OCI-M2 (cell line): ENCODE results near the gene TBX4.
"Not testable (repeated sequence)": the region's sequence is repeated elsewhere in the genome, so short reads cannot be mapped to it uniquely, and the experiment has no call there.

Experiments used
- DNase-seq: peaks from one replicate; lab custom pipeline; 2025; ENCODE audit not compliant: unreplicated experiment; lab: John Stamatoyannopoulos, UW

TBX4 gene

DNA sequence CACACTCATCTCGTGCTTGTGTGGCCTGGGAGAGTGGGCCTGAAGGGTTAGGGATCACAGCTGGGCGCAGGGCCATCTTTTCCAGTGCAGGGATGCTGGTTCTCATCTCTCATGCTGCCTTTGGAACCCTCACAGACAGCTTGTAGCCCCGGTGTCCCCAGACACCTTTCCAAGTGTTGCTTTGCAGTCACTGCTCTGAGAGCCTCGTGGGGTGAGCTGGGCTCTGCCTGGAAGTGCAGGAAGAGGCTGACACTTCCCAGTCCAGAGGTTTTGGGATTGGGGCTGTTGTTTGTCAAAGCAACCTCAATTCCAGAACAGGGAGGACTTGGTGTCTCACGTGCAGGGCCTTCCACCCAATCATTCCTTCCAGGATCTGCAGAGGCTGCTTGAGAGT, 28.2 kb downstream of the TBX4 start:
- no peak for DNase-seq

DNA sequence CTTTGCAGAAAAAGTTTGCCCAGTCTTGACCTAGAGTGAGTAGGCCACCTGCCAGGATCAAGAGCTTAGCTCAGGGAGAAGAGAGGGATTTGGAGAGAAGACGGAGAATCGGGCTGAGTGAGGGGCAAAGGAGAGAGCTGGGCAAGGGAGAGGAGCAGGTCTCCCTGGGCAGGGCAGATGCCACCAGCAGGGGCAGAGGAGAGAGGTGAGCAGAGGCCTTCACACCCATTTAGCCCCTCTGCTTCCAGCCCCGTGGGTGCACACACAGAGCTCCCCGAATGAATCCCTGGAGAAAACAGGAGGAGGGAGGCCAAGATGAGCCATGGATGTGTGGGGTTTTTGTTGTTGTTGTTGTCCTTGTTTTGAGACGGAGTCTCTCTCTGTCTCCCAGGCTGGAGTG, 29.2 kb downstream of the TBX4 start:
- DNase-seq: no peak

DNA sequence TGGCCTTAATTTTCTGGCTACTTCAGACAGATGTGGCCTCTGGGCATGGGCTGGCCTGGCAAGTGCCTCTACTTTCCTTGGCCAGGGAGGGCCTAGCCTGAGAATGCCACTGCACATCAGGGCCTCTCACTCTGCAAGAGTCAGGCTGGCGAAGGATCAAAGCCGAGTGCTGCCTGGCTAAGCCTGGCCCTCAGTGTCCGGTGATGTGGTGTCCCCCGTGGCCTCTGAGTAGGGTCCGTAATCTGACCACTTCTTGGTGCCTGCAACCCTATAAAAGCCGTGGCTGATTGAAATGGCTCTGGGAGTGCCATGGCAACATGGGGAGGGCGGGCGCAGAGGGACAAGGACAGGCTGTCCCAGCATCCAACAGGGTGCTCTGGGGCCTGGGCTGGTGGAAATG, 30.2 kb downstream of the TBX4 start:
- no peak for DNase-seq

DNA sequence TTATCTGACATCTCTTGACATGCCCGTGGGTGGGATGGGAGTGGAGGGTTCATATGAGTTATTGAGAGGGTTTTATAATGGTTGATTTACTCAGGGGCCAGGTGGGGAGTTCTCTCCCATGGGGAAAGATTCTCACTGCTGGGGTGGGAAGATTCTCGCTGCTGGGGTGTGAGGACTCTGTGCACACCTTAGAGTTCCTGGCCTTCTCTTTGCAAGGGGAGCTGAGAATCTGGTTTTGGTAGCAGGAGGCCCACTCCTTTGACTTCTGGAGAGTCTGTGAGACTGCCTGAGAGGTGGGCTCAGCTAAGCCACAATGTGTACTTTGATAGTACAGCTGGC, 31.5 kb downstream of the TBX4 start:
- no peak for DNase-seq

DNA sequence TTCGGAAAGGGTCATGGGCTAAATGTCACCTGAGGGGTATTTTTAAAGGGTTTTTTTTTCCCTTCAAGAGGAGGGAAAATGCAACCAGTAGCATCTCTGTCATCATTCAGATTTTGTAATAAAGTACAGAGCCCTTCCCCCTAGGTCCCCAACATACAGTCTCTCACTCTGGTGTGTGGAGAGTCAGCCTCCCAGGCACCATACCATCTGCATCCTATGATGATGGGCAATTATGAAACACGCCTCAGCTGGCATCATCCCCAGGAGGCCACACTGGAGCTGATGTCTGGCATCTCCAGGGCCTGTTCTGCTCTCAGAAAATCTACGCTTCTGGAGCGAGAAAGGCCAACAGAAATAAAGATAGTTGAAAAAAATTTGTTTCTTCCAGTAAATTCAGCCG, 32.0 kb downstream of the TBX4 start:
- no peak for DNase-seq

DNA sequence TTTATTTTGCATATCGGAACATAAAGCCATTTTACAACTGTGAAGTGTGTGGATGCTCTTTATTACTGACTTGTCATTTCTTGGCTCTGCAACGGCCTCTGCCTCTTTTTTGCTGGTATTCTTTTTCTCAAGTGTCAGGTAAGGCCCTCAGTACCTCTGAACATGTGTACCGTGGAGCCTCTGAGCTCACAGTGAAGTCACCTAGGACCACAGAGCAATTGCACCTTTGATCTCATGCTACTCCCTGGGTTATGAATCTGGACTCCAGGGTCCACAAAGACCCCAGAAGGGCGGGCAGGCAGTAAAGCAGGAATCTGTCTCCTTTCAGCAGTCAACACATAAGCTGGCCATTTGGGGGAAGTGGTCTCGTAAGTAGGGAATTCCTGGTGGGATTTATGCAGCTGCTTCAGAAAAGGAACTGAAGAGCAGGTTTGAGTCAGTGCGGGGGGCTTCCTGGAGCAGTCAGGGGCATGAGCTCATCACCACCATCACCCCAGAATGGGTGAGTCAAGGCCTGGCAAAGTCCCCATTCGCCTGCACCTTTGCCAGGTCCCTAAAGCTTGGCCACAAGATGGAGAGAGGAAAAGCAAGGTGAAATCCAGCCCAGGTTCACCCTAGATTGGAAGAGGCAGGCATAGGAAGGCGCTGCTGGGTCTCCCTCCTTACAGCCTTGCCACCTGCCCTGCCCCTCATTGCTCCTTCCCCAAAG, 33.0 kb downstream of the TBX4 start:
- no peak for DNase-seq

DNA sequence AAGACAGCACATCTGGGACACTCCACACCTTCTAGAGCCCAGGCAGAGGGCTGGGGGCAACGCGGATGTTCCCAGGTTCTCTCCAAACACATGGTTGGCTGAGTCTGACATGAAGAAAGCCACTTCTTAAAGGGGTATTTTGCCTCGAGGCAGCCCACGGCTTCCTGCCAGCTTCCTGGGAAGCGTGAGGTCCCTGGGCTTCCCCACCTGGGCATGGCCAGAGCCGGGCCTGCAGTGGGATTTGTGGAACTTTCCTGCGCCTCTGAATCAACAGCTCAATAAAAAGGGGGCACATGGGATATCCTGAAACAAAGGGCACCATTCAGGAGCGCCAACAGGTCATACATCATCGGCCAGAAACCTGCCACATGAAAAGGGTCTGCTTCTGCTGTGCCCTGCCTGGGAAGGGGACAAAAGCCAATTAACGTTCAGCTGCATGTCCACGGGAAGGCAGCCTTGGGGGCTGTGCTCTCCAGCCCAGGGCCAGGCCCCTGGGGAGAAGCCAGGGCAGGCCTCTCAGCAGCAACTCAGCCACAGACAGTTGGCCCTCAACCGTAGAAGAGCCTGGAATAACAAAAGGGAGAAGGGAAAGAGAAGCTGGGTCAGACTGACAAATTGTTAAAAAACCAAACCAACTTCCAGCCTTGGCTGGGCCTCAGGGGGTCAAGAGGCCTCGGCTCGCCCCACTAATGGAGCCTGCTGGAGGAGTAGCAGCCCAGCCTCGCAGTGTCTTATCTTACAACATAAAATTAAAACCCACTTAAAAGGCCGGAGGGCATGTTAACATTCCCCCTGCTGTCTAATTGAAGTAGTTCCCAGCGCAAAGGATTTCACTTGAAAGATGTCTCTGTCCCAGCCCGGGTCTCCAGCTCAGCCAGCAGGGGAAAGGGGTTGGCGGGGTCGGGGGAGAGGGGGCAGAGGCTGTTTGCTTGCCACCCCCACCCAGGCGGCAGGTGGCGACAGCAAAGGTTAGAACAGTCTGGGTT, 34.2 kb downstream of the TBX4 start:
- DNase-seq: no peak

DNA sequence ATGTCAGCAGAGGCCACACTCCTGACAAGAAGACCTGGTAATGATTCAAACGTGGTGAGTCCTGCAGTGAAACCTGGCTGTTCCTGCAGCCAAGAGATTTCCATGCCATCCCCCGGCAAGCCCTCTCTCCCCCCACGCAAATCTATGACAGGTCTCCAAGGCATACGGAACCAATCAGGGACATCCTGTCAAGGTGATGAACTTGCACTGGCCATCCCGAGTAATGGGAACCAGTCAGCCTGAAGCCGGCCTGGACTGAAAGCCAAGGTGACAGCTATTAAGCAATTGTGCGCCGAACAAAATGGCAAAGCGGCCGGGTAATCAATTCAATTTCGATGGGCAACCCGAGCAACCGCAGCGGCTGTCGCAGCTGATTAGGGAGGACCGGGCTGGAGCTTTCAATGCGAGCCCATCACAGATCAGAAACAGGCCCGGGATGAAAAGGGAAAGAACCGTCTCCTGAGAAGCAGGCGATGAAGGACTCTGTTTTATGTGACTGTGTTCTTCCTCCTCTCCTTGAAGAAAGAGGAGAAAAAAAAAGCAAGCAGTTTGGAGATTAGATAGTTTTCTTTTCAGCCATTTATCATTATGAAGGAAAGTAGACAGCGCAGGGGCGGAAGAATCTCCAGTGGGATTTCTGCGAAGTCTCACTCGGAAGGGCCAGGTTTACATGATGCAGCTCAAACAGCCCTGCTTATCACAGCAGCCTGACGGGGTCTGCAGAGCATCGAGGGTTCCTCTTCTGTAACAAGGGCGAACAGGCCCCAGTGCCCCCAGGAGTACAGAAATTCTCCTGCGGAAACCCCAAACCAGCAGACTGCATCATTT, 35.2 kb downstream of the TBX4 start:
- DNase-seq: no peak

DNA sequence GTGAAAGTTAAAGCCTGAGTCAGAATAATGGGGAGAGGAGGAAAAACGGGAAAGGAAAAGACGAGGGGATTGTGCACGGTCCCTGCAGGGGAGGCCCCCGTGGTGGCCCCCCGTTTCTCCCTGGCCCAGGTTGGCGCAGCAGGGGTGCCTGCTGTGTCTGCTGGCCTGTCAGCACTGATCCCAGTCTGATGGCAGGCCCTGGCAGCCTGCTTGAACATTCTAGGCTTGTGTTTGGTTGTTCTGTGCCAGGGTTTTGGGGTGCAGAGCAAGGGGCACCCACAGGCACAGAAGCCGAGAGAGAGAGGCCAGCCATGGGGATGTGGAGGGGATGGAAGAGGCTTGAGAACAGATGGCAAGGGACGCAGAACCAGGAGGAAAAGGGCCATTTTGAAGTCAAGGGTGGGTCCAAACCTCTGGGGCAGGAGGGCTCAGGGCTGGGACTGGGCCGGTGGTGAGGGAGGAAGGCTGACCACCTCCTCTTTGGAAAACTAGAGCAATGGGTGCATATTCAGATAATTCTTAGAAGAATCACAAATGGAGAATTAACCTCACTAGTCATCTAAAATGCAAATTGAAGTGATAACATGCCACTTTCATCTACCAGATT, 35.9 kb downstream of the TBX4 start:
- DNase-seq: no peak

DNA sequence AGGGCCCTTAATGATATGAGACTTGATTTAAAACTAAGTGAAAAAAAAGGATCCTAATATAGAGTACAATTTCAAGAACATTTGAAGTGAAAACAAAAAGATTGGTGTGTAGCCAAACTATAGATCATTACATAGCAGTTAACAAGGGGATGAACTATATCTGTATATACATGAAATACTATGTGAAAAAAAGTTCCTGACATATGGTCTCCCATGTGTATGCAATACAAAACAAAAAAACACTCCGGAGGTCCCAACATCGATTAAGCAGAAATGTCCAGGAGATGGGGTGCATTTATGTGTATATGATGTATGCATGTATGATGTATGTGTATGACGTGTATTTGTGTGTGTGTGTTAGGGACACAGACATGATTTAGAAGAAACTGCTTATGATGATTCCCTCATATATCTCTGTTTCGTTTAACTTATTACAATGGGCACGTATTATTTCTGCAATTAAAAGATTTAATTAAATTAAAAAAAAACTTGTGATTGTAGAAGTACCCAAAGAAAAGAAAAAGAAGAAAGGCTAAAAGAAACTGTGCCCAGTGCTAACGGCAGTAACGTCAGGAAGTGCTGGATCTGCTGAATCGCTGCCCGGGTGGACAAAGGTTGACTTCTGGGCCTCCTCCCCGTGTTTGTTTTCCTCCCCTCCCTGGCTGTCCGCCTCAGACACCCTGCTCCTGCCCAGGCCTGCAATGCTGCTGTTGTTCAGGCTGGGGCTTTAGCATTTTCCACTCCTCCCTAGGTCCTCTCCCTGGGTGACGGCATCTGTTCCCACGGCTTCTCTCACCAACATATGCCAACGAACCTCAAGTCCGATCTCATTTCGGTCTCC, 36.9 kb downstream of the TBX4 start:
- DNase-seq: no peak

DNA sequence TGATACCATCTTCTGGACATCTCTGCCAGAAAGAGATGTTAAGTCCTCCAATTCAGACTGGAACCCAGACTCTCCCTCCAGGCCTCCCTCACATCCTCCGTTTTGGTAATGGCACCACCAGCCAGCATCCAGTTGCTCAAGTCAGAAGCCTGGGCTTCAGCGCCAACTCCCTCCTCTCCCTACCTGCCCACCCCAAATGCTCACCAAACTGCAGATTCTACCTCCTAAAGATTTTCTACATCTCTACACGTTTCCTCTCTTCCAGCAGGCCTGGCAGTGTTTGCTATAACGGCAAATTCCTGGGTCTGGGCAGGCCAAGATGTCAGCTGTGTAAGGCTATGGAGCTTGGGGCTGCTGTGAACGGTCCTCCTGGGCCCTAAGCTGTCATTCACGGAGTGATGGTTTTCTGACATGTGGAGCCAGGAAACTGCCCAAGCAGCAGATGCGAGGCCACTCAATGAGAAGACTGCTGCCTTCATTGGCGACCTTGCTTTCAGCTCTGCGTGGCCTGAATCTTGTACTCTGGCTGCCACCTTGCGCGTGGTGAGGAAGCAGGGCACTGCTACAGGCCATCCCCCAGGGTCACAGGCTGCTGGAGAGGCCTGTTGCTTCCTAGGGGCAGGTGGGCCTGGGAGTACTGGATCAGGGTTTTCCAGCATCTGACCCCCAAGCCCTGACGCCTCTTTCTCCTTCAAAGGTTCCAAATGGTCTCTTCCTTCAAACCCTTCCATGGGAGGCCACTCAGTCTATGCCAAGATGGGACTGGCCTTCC, 37.7 kb downstream of the TBX4 start:
- no peak for DNase-seq

DNA sequence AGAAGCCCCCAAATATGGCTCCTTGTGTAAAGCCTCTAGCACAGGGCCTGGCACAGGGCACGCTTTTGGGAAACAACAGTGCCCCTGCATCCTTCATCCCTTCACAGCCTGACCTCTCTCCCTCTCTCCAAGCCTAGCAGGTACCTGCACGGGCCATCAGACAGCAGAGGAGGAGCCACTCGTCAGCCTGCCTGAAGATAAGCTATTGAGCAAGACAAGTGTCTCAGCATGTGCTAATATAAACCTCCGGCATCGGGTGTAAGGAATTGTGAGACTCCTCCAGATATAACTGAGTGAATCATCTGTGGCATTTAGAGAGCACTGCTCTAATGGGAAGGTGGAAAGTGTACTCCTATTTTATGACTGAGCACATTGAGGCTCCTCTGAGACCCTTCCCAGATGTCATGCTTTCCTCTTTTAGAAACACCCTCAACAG, 38.3 kb downstream of the TBX4 start:
- no peak for DNase-seq

DNA sequence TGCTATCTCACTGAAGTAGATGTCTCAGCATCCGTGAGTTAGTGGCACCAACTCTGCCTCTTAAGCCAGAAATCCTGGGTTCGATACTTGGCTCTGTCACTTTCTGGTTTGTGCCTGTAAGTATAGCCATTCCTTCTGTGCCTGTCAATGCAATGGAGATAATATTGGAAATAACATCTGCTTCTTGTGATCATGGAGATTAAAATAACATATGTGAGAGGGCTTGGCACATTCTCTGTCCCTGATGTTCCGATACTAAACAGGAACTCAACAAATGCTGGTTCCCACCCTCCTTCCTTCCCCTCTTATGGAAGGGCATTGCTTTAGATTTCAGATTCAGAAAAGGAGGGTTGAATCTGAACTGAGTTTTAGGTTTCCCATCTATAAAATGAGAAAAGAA, 39.8 kb downstream of the TBX4 start:
- no peak for DNase-seq

DNA sequence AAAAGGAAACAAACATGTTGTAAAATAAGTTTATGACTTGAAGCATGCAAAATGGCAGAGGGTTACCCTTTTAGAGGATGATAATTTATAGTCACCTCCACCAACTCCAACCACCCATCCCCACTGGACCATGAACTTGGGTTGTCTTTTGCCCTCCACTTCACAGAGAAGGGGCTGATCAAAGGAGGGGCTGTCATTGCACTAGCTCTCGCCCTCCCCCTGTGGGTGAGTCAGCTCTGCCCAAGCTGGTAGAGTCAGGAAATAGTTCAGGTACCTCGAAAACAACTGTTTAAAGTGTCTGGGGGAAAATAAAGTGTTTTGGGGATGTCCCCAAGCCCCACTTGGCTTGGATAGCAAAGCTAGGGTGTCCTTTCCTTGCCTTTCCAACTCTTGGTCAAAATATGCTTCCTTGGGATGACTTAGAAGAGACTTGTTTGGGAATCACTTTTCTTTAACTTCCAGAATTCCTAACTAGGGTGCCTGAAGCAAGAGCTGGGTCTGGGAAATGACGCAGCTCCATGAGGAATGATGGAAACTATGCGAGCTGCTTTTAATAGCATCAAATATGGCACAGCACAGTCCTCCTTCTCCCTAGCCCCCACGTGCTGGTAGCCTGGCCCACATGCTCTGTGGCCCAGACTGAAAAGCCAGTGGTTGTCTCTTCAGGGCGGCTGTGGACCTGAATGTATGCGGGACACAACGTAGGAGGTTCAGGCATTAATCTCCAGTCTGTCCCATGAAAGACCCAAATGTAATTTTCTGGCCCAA, 40.7 kb downstream of the TBX4 start:
- DNase-seq: no peak

DNA sequence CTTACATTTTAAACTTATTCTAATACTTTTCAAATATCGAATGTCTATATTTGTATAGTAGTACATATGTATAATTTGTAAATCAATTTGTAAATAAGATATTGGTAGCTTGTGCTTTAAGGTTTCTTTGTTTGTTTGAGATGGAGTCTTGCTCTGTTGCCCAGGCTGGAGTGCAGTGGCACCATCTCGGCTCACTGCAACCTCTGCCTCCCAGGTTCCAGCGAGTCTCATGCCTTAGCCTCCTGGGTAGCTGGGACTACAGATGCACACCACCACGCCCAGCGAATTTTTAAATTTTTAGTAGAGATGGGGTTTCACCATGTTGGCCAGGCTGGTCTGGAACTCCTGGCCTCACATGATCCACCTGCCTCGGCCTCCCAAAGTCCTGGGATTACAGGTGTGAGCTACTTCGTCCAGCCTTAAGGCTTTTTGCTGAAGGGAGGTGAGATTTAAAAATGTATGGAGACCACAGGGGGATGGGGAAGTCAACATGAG, 41.7 kb downstream of the TBX4 start:
- not testable (repeated sequence) for DNase-seq

DNA sequence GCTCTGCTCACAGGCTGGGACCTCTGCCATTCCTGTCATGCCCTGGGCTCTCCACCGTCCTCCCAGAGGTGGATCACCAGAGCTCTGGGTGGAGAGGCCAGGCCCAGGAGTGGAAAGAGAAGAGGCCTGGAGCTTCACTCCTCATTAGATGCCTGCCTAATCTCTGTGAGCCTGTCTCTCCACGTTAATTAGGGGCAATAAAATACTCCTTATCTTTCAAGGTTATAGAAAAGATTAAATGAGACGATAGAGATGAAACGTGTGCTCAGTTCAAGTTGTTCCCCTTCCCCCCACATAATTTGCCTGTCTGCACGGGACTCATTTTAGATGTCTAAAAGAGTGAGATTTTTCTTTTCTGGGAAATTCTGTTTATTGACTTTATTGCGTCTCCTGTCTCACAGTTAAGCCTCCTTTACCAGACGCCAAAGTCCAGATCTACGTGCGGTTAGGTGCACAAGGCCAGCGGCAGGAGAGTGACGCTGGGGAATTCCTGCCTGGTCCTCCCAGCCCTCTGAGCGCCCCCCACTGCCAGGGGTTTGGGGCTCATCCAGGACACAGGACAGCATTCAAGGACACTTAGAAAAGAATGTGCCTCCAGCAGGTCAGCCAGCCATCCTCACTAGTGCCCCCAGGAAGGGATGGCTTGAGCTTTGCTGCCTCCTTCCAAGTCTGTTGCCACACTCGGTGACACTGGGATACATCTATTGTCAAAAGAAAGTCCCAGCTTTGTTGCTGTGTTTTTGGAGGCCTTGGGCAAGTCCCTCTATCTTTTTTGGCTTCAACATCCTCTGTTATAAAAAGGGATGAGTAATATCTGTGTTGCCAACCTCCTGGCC, 42.3 kb downstream of the TBX4 start:
- DNase-seq: no peak

DNA sequence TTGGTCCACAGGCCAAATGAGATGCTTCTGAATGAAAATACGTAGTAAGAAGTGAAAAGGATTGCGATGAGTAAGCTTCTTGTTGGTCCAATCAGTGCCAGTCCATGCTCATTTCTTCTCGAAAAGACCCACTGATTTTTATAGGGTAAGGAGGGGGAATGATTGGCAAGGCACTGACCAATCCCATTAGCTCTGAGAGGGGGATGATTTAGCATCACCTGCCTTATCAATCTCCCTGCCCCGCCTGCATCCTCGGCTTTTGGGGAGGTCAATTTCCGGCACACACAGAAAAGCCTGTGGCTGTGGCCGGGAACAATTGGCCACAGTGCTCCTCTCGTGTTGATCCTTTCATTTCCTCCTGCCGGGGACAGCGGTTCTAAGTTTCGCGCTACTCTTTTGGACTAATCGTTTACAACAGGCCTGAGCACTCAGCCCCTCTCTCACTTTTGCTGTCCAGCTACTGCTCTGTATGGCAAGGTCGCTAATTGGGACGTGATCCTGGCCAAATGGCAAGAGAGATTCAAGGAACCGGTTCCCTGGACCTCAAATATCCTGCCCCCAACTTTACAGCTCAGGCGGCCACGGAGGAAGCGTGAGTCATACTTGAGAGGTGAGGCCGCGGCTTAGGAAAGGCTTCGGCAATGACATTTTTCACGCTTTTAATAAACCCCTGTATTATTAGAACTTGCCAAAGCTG, 43.1 kb downstream of the TBX4 start:
- no peak for DNase-seq
